ENCODE measurements around the gene NDUFS1. TPM values are rescaled to one million over a fixed set of nuclear protein-coding genes. Genes with fewer than 3 reads are reported as not detected.
"Not testable (repeated sequence)": the region's sequence is repeated elsewhere in the genome, so short reads cannot be mapped to it uniquely, and the experiment has no call there.

The NDUFS1 gene
- total RNA-seq, 1 donor = 121 TPM

- DNase-seq (ENCODE audit: low read depth) = no peak
- H3K4me3 ChIP-seq (ENCODE audit: low read depth, low read length) = no peak overlapping the region
Observed at GRCh38 chr2:206082298-206082843, 76.9 kb downstream of the NDUFS1 start.

GRCh38 chr2:206080927-206081326, 78.3 kb downstream of the NDUFS1 start:
- no peak for DNase-seq (ENCODE audit: low read depth)
- TF ChIP-seq, protein P1, sequence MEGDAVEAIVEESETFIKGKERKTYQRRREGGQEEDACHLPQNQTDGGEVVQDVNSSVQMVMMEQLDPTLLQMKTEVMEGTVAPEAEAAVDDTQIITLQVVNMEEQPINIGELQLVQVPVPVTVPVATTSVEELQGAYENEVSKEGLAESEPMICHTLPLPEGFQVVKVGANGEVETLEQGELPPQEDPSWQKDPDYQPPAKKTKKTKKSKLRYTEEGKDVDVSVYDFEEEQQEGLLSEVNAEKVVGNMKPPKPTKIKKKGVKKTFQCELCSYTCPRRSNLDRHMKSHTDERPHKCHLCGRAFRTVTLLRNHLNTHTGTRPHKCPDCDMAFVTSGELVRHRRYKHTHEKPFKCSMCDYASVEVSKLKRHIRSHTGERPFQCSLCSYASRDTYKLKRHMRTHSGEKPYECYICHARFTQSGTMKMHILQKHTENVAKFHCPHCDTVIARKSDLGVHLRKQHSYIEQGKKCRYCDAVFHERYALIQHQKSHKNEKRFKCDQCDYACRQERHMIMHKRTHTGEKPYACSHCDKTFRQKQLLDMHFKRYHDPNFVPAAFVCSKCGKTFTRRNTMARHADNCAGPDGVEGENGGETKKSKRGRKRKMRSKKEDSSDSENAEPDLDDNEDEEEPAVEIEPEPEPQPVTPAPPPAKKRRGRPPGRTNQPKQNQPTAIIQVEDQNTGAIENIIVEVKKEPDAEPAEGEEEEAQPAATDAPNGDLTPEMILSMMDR (IDR thresholded peaks at IDR 0.05; ENCODE audit: insufficient read depth, low read length) = no peak

More at GRCh38 chr2:206082298-206082843, 76.9 kb downstream of the NDUFS1 start:
- TF ChIP-seq, protein P1 (IDR thresholded peaks at IDR 0.05; ENCODE audit: insufficient read depth, low read length) = no peak

DNA sequence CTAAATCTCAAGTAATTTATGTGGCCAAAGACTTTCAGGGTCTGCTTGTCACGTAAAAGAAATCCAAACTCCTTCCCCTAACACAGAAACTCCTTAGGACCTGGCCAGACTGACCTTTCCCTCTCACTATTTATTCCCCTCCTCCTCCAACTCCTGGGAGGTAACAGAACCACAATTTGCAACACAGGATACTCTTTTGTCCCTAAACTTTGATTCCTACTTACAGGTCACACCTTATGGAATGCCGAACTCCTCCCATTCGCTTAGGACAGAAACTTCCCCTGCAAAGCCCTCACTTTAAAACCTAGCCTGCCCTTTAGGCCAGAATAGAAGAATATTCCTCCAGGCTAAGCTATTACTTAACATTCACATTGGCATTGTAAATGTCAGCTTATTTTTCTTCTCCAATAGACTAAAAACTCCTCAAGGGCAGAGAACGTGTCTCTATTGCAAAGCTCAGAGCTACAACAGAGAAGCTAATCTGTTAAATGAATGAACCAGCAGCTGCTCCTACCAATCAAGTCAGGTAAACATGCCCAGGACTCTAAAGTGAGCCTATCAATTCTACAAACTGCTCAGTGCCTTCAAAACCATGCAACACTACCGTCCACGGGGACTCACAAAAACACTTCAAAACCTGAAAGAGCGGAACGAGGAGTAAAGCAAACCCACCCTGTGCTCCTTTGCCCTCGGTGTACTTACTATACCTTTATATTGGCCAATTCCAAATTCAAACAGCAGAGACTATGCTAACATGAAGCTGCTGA, 79.4 kb downstream of the NDUFS1 start:
- TF ChIP-seq, protein P1 (IDR thresholded peaks at IDR 0.05; ENCODE audit: insufficient read depth, low read length) = no peak
- no peak for DNase-seq (ENCODE audit: low read depth)
- H3K4me3 ChIP-seq (ENCODE audit: low read depth, low read length) = no peak overlapping the region

More at GRCh38 chr2:206080927-206081326, 78.3 kb downstream of the NDUFS1 start:
- no peak overlapping the region for H3K4me3 ChIP-seq (ENCODE audit: low read depth, low read length)

DNA sequence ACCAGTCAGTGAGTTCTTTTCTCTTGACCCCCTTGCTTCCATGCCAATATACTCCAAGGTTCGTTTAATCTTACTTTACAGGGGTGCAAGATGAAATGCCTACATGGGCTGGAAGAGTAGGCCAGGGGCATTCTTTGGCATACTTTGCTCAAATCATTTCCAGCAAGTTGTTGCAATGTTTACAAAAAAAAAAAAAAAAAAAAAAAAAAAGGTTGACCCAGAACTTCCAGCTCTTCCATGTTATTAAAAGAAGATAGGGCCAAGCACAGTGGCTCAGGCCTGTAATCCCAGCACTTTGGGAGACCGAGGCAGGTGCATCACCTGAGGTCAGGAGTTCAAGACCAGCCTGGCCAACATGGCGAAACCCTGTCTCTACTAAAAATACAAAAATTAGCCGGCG, 81.4 kb downstream of the NDUFS1 start:
- DNase-seq (ENCODE audit: low read depth) = peak; percentile 2
- H3K4me3 ChIP-seq (ENCODE audit: low read depth, low read length) = not testable (repeated sequence)

- H3K4me3 ChIP-seq (ENCODE audit: low read depth, low read length) = no peak overlapping the region
- TF ChIP-seq, protein P1 (IDR thresholded peaks at IDR 0.05; ENCODE audit: insufficient read depth, low read length) = no peak
Observed at GRCh38 chr2:206075113-206075512, 84.1 kb downstream of the NDUFS1 start.

DNA sequence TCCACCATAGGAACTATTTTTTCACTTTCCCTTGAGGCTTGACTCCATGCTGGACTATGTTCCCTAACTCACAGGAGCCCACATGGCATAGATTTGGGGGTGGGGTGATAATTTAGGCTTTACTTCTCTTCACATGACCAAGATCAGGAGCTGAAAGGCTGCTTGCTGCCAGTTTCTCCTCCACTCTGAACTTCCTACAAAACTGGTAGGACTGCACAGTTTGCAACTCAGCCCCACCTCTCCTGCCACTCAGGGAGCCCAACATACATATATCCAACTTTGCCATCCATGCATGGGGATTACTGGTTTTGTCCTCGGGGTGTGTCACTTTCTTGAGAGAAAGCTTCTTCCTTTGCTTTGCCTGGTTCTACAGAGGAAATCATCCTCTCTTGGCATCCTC, 87.4 kb downstream of the NDUFS1 start:
- no peak overlapping the region for H3K4me3 ChIP-seq (ENCODE audit: low read depth, low read length)
- TF ChIP-seq, protein P1 (IDR thresholded peaks at IDR 0.05; ENCODE audit: insufficient read depth, low read length) = no peak
- no peak for DNase-seq (ENCODE audit: low read depth)

More at GRCh38 chr2:206075113-206075512, 84.1 kb downstream of the NDUFS1 start:
- no peak for DNase-seq (ENCODE audit: low read depth)

- H3K4me3 ChIP-seq (ENCODE audit: low read depth, low read length) = no peak overlapping the region
- TF ChIP-seq, protein P1 (IDR thresholded peaks at IDR 0.05; ENCODE audit: insufficient read depth, low read length) = no peak
- no peak for DNase-seq (ENCODE audit: low read depth)
Observed at GRCh38 chr2:206069417-206069816, 89.8 kb downstream of the NDUFS1 start.

Measured in fibroblast of the aortic adventitia (primary cell).